ENCODE data around the gene TMEM74B.

Gene TMEM74B

GRCh38 chr20:1184260-1184637 is 532 bp downstream of the TMEM74B start:
- Histone ChIP-seq H3K27ac (ENCODE audit: low read depth, low read length, poor library complexity, severe bottlenecking) (no peak overlapping the region), H3K9me3 (ENCODE audit: low read length) (no peaks in the 10 kb centered on the region), H2AFZ (ENCODE audit: low read length) (no peak overlapping the region), H3K4me2 (ENCODE audit: low read length) (no peak overlapping the region), H3K79me2 (ENCODE audit: insufficient read depth, low read length) (no peaks in the 10 kb centered on the region), H3K27me3 (ENCODE audit: insufficient read depth, low read length) (no peaks in the 10 kb centered on the region), H4K20me1 (ENCODE audit: insufficient read depth, low read length) (no peaks in the 10 kb centered on the region), H3F3A (ENCODE audit: insufficient read depth, low read length) (no peaks in the 10 kb centered on the region), H3K9me2 (ENCODE audit: low read depth, low read length) (no peaks in the 10 kb centered on the region), H3K36me3 (ENCODE audit: insufficient read depth, low read length) (no peaks in the 10 kb centered on the region), H3K9ac (ENCODE audit: low read length) (no peak overlapping the region), H3K4me3 (ENCODE audit: low read depth, low read length, poor library complexity, severe bottlenecking) (no peak overlapping the region), H3K4me1 (ENCODE audit: insufficient read depth, low read length, severe bottlenecking) (no peaks in the 10 kb centered on the region)
- TF ChIP-seq, protein P1, sequence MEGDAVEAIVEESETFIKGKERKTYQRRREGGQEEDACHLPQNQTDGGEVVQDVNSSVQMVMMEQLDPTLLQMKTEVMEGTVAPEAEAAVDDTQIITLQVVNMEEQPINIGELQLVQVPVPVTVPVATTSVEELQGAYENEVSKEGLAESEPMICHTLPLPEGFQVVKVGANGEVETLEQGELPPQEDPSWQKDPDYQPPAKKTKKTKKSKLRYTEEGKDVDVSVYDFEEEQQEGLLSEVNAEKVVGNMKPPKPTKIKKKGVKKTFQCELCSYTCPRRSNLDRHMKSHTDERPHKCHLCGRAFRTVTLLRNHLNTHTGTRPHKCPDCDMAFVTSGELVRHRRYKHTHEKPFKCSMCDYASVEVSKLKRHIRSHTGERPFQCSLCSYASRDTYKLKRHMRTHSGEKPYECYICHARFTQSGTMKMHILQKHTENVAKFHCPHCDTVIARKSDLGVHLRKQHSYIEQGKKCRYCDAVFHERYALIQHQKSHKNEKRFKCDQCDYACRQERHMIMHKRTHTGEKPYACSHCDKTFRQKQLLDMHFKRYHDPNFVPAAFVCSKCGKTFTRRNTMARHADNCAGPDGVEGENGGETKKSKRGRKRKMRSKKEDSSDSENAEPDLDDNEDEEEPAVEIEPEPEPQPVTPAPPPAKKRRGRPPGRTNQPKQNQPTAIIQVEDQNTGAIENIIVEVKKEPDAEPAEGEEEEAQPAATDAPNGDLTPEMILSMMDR (IDR thresholded peaks at IDR 0.05; ENCODE audit: low read length): no peak
- no peak for TF ChIP-seq EZH2 (IDR thresholded peaks at IDR 0.05; ENCODE audit: borderline replicate concordance, low read length)

GRCh38 chr20:1183153-1183552 is 1.6 kb downstream of the TMEM74B start:
- no peaks in the 10 kb centered on the region for H3K36me3 ChIP-seq (ENCODE audit: insufficient read depth, low read length)
- H3K9me2 ChIP-seq (ENCODE audit: low read depth, low read length): no peaks in the 10 kb centered on the region
- H3K4me2 ChIP-seq (ENCODE audit: low read length): no peak overlapping the region
- no peaks in the 10 kb centered on the region for H3K9me3 ChIP-seq (ENCODE audit: low read length)
- H3F3A ChIP-seq (ENCODE audit: insufficient read depth, low read length): no peaks in the 10 kb centered on the region
- H3K79me2 ChIP-seq (ENCODE audit: insufficient read depth, low read length): no peaks in the 10 kb centered on the region
- H3K4me3 ChIP-seq (ENCODE audit: low read depth, low read length, poor library complexity, severe bottlenecking): no peak overlapping the region
- no peaks in the 10 kb centered on the region for H3K27me3 ChIP-seq (ENCODE audit: insufficient read depth, low read length)
- no peak overlapping the region for H3K9ac ChIP-seq (ENCODE audit: low read length)
- H2AFZ ChIP-seq (ENCODE audit: low read length): no peak overlapping the region
- no peaks in the 10 kb centered on the region for H4K20me1 ChIP-seq (ENCODE audit: insufficient read depth, low read length)
- H3K27ac ChIP-seq (ENCODE audit: low read depth, low read length, poor library complexity, severe bottlenecking): no peak overlapping the region
- H3K4me1 ChIP-seq (ENCODE audit: insufficient read depth, low read length, severe bottlenecking): no peaks in the 10 kb centered on the region
- TF ChIP-seq, protein P1 (IDR thresholded peaks at IDR 0.05; ENCODE audit: low read length): no peak
- TF ChIP-seq EZH2 (IDR thresholded peaks at IDR 0.05; ENCODE audit: borderline replicate concordance, low read length): no peak

DNA sequence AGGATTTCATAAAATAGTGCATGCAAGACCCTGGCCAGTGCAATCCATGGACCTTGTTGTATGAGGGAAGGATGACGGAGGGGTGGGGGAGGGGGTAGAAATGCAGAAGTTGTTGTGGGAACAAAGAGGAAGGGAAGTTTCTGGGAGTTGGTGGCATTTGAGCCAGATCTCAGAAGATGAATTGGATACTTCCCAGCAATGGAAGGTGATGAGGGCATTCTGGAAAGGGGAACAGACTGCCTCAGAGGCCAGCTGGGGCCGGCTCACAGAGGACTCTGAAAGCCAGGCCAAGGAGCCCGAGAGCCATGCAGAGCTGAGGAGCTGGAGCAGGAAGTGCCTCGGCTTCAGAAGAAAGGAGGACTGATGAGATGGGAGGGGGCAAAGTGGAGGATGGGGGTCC is 2.7 kb downstream of the TMEM74B start:
- Histone ChIP-seq H2AFZ (ENCODE audit: low read length) (no peak overlapping the region), H3K79me2 (ENCODE audit: insufficient read depth, low read length) (no peaks in the 10 kb centered on the region), H3K4me1 (ENCODE audit: insufficient read depth, low read length, severe bottlenecking) (no peaks in the 10 kb centered on the region), H3K27me3 (ENCODE audit: insufficient read depth, low read length) (no peaks in the 10 kb centered on the region), H4K20me1 (ENCODE audit: insufficient read depth, low read length) (no peaks in the 10 kb centered on the region), H3K4me2 (ENCODE audit: low read length) (no peak overlapping the region), H3K9me3 (ENCODE audit: low read length) (no peaks in the 10 kb centered on the region), H3K27ac (ENCODE audit: low read depth, low read length, poor library complexity, severe bottlenecking) (no peak overlapping the region), H3K4me3 (ENCODE audit: low read depth, low read length, poor library complexity, severe bottlenecking) (no peak overlapping the region), H3F3A (ENCODE audit: insufficient read depth, low read length) (no peaks in the 10 kb centered on the region), H3K9ac (ENCODE audit: low read length) (no peak overlapping the region), H3K36me3 (ENCODE audit: insufficient read depth, low read length) (no peaks in the 10 kb centered on the region), H3K9me2 (ENCODE audit: low read depth, low read length) (no peaks in the 10 kb centered on the region)
- TF ChIP-seq, protein P1 (IDR thresholded peaks at IDR 0.05; ENCODE audit: low read length): no peak
- no peak for TF ChIP-seq EZH2 (IDR thresholded peaks at IDR 0.05; ENCODE audit: borderline replicate concordance, low read length)
